GM23248 (cell line): ENCODE results near the gene UGT1A10. TPM values are rescaled to one million over a fixed set of nuclear protein-coding genes. Genes with fewer than 3 reads are reported as not detected.

Experiments used
- DNase-seq: peaks from one replicate; pipeline ENCODE4 v3.0.0-alpha.2; 2015
- H2AFZ ChIP-seq: fragments of 200-600 bp; sonication (generic); 2 replicates; pipeline ENCODE4 v1.6.1; 2016; ENCODE audit warnings: antibody characterized with exemption
- H3F3A ChIP-seq: fragments of 200-600 bp; sonication (generic); 2 replicates; pipeline ENCODE4 v1.6.1; 2016; ENCODE audit warnings: mild to moderate bottlenecking, antibody characterized with exemption, mixed run types; ENCODE audit not compliant: insufficient read depth
- H3K27ac ChIP-seq: fragments of 200-600 bp; sonication (generic); 2 replicates; pipeline ENCODE4 v1.5.1; 2016; ENCODE audit warnings: mild to moderate bottlenecking
- H3K27me3 ChIP-seq: fragments of 200-600 bp; sonication (generic); replicated peaks from 2 replicates; pipeline ENCODE4 v1.6.1; 2016; ENCODE audit warnings: mild to moderate bottlenecking; ENCODE audit not compliant: insufficient read depth
- H3K36me3 ChIP-seq: fragments of 200-600 bp; sonication (generic); 2 replicates; pipeline ENCODE4 v1.6.1; 2016; ENCODE audit warnings: low read depth, mild to moderate bottlenecking
- H3K4me1 ChIP-seq: fragments of 200-600 bp; sonication (generic); 2 replicates; pipeline ENCODE4 v1.6.1; 2016; ENCODE audit warnings: mild to moderate bottlenecking; ENCODE audit not compliant: insufficient read depth
- H3K4me2 ChIP-seq: fragments of 200-600 bp; sonication (generic); one replicate; pipeline ENCODE4 v1.6.1; 2016; ENCODE audit warnings: mild to moderate bottlenecking; ENCODE audit not compliant: unreplicated experiment
- H3K4me3 ChIP-seq: fragments of 200-600 bp; sonication (generic); 2 replicates; pipeline ENCODE4 v1.5.1; 2016; ENCODE audit warnings: mild to moderate bottlenecking
- H3K79me2 ChIP-seq: fragments of 200-600 bp; sonication (generic); 2 replicates; pipeline ENCODE4 v1.6.1; 2016; ENCODE audit warnings: mild to moderate bottlenecking; ENCODE audit not compliant: insufficient read depth
- H3K9ac ChIP-seq: fragments of 200-600 bp; sonication (generic); 2 replicates; pipeline ENCODE4 v1.6.1; 2016; ENCODE audit warnings: mild to moderate bottlenecking
- H3K9me2 ChIP-seq: fragments of 200-600 bp; sonication (generic); 2 replicates; pipeline ENCODE4 v1.6.1; 2016; ENCODE audit warnings: mixed run types, mild to moderate bottlenecking, moderate library complexity; ENCODE audit not compliant: insufficient read depth
- H3K9me3 ChIP-seq: fragments of 200-600 bp; sonication (generic); one replicate; pipeline ENCODE4 v1.6.1; 2017; ENCODE audit warnings: low read depth
- H4K20me1 ChIP-seq: fragments of 200-600 bp; sonication (generic); 2 replicates; pipeline ENCODE4 v1.6.0; 2016; ENCODE audit not compliant: insufficient read depth
- EZH2 ChIP-seq: fragments of 200-600 bp; sonication (generic); IDR thresholded peaks from 2 replicates; pipeline ENCODE4 v1.6.1; 2018; ENCODE audit warnings: antibody characterized with exemption, mild to moderate bottlenecking; ENCODE audit not compliant: insufficient read depth, poor library complexity, severe bottlenecking
- EZH2phosphoT487 ChIP-seq: fragments of 200-600 bp; sonication (generic); IDR thresholded peaks from 2 replicates; pipeline ENCODE4 v1.6.1; 2018; ENCODE audit warnings: antibody characterized with exemption, moderate library complexity, mild to moderate bottlenecking, low read depth; ENCODE audit not compliant: insufficient read depth
- WGBS, 2 experiments: methylation state at CpG; one replicate each; pipeline ENCODE4 v1.1.6; 2015 to 2017; ENCODE audit warnings: low lambda C conversion rate in 2 of 2, low coverage in 1 of 2; ENCODE audit errors: missing lambda C conversion rate in 2 of 2; 5-methylcytosine and 5-hydroxymethylcytosine counted together
- in situ Hi-C: fragments of 300-500 bp; cut with MboI; formaldehyde crosslinking; loops from 2 replicates; pipeline ENCODE4 v1.15.0; 2020
- polyA plus RNA-seq: library from polyadenylated mRNA; unstranded; fragments of >200 nt; fragmentation: Nextera tagmentation; extraction: Ambion mirVana; gene quantifications from 2 replicates; pipeline ENCODE4 v1.2.1, GENCODE V29; 2016
- total RNA-seq: library from RNA; depleted of rRNA; stranded (reverse); fragments of >200 nt; shearing (Covaris generic); gene quantifications from 2 replicates; pipeline ENCODE4 v1.2.3, GENCODE V29; 2014

Gene UGT1A10
- total and polyA plus RNA-seq, 2 experiments from 2014 or later = not detected

DNA sequence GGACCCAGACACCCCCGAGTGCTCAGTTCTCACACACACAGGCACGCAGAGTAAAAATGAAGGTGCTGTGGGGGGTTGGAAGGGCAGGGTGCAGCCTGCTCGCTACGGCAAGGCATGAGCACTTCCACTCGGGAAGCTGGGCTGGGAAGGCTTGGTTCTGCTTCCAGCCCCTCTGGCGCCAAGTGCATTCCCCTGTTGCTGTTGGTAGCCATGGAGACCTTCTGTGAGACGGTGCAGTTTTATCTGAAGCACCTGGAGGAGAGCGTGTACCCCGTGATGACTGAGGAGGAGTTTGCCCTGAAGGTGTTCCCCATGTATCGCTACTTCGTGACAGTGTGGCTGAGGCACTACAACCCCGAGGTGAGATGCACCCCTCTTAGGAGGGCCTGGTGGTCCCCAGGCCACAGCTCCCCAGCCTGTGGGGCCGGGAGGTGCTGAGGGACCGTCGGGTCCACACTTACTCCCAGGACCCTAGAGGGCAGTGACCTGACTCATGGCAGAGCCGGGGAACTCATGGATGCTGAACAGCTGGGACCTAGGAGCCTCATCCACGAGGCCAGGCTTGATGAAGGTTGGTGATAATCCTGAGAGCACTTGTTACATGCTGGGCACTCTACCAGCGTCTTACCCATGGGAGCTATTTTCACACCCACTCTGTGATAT is 157.3 kb downstream of the UGT1A10 start:
- Histone ChIP-seq H3K27ac (no peak overlapping the region), H2AFZ (no peak overlapping the region), H3K4me1 (no peaks in the 10 kb centered on the region), H3K27me3 (peaks cover 25% of the 10 kb centered on the region; the same call in 1 of the 2 replicates), H3F3A (no peaks in the 10 kb centered on the region), H3K9me2 (no peaks in the 10 kb centered on the region), H4K20me1 (no peaks in the 10 kb centered on the region), H3K79me2 (no peaks in the 10 kb centered on the region), H3K36me3 (no peaks in the 10 kb centered on the region), H3K4me2 (no peak overlapping the region), H3K9me3 (no peaks in the 10 kb centered on the region), H3K9ac (no peak overlapping the region), H3K4me3 (no peak overlapping the region)
- in situ Hi-C loops = no loop called here
- no peak for TF ChIP-seq EZH2phosphoT487
- TF ChIP-seq EZH2 = no peak
- WGBS, 2 experiments = 11 to 13% methylated on average over 18 of the region's 18 CpGs
- no peak for DNase-seq

DNA sequence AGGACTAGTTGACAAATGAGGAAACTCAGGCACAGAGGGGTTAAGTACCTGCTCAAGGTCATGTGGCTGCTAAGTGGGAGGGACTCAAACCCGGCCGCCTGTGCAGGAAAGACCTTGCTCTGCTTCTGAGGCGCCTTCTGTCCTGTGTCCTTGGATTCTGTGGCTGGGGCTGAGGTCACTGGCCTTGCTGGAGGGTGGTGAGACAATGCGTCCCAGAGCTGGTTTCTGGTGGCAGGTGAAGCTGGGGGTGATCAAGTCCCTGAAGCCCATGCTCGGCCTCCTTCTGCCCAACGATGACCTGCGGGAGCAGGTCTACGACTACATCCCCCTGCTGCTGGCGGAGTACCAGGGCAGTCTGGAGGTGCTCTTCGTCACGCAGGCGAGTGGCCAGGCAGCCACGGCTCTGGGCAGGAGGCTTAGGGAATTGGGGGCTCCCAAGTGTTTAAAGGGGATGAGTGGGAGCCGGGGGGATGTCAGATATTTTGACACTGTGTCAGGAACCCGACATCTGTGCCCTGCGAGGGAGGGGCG is 157.9 kb downstream of the UGT1A10 start:
- 50 to 53% methylated on average over 17 of the region's 17 CpGs for WGBS, 2 experiments
- Histone ChIP-seq H3K79me2 (no peaks in the 10 kb centered on the region), H3K27ac (no peak overlapping the region), H3K27me3 (peaks cover 25% of the 10 kb centered on the region; the same call in 1 of the 2 replicates), H3K4me3 (no peak overlapping the region), H2AFZ (no peak overlapping the region), H3K9me3 (no peaks in the 10 kb centered on the region), H3K36me3 (no peaks in the 10 kb centered on the region), H3F3A (no peaks in the 10 kb centered on the region), H4K20me1 (no peaks in the 10 kb centered on the region), H3K4me2 (no peak overlapping the region), H3K4me1 (no peaks in the 10 kb centered on the region), H3K9me2 (no peaks in the 10 kb centered on the region), H3K9ac (no peak overlapping the region)
- no peak for DNase-seq
- no peak for TF ChIP-seq EZH2
- no peak for TF ChIP-seq EZH2phosphoT487
- in situ Hi-C loops = no loop called here

DNA sequence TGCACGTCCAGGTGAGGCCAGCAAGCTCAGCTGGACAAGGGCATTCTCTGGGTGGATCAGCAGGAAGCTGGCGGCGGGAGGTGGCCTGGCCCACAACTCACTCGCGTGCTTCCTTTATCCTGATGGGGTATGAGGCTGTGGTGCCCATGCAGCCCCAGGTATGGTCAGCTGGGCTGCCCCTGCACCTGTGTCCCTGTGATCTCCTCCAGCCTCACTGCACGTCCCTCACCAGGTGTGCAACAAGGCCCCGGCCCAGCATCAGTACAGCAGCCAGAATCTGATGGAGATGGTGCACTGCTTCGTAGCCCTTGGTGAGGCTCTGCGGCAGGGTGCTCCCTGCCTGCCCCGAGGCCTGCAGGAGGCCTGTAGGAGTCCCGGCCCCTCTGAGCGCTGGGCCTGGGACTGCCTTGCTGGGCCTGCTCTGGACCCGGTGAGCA is 159.5 kb downstream of the UGT1A10 start:
- Histone ChIP-seq H3K36me3 (no peaks in the 10 kb centered on the region), H3K4me3 (no peak overlapping the region), H3K79me2 (no peaks in the 10 kb centered on the region), H3K27ac (no peak overlapping the region), H3K4me2 (no peak overlapping the region), H2AFZ (no peak overlapping the region), H4K20me1 (no peaks in the 10 kb centered on the region), H3K4me1 (no peaks in the 10 kb centered on the region), H3K9me2 (no peaks in the 10 kb centered on the region), H3K27me3 (peaks cover 25% of the 10 kb centered on the region; the same call in 1 of the 2 replicates), H3K9me3 (no peaks in the 10 kb centered on the region), H3F3A (no peaks in the 10 kb centered on the region), H3K9ac (no peak overlapping the region)
- no peak for DNase-seq
- TF ChIP-seq EZH2 (no peak), EZH2phosphoT487 (no peak)
- 66 to 71% methylated on average over 12 to 13 of the region's 13 CpGs for WGBS, 2 experiments
- in situ Hi-C loops = no loop called here

DNA sequence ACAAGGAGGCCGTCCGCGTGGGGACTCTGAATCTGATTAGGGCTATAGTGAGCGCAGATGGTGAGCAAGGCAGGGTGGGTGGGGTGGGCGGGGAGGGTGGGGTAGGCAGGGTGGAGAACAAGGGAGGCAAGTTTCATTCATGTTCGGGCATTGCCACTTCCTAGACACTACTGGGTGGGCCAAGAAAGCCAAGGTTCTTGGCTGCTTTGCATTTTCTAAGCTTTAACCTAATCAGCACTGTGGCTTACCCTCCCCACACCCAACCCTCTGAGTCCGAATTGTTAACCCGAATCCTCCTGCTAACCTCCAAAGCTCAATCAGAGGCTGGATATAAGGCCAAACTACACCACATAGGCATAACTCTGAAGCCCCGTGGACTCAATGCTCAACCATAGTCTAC is 160.0 kb downstream of the UGT1A10 start:
- H4K20me1 ChIP-seq = no peaks in the 10 kb centered on the region
- no peaks in the 10 kb centered on the region for H3F3A ChIP-seq
- DNase-seq = no peak
- H3K4me1 ChIP-seq = no peaks in the 10 kb centered on the region
- no peaks in the 10 kb centered on the region for H3K9me2 ChIP-seq
- no peaks in the 10 kb centered on the region for H3K79me2 ChIP-seq
- H3K9me3 ChIP-seq = no peaks in the 10 kb centered on the region
- peaks cover 25% of the 10 kb centered on the region; the same call in 1 of the 2 replicates for H3K27me3 ChIP-seq
- no peak for TF ChIP-seq EZH2
- no peak for TF ChIP-seq EZH2phosphoT487
- in situ Hi-C loops = no loop called here
- H2AFZ ChIP-seq = no peak overlapping the region
- no peak overlapping the region for H3K4me2 ChIP-seq
- 17 to 20% methylated on average over 7 to 9 of the region's 9 CpGs for WGBS, 2 experiments
- H3K9ac ChIP-seq = no peak overlapping the region
- no peak overlapping the region for H3K4me3 ChIP-seq
- H3K27ac ChIP-seq = no peak overlapping the region
- no peaks in the 10 kb centered on the region for H3K36me3 ChIP-seq
